ENCODE results near the gene DDX50. TPM values are rescaled to one million over a fixed set of nuclear protein-coding genes. Genes with fewer than 3 reads are reported as not detected.

DDX50 gene
- total RNA-seq, 4 donors from 2014 or later: 43.5 to 57.6 (median 50.3) TPM

DNA sequence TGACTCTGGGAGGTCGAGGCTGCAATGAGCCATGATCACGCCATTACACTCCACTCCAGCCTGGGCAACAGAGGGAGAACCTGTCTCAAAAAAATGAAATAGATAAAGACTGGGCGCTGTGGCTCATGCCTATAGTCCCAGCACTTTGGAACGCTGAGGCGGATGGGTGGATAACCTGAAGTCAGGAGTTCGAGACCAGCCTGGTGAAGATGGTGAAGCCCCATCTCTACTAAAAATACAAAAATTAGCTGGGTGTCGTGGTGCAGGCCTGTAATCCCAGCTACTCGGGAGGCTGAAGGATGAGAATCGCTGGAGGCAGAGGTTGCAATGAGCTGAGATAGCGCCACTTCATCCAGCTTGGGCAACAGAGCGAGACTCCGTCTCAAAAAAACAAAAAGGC, 53.8 kb downstream of the DDX50 start:
- TF ChIP-seq, protein P1, sequence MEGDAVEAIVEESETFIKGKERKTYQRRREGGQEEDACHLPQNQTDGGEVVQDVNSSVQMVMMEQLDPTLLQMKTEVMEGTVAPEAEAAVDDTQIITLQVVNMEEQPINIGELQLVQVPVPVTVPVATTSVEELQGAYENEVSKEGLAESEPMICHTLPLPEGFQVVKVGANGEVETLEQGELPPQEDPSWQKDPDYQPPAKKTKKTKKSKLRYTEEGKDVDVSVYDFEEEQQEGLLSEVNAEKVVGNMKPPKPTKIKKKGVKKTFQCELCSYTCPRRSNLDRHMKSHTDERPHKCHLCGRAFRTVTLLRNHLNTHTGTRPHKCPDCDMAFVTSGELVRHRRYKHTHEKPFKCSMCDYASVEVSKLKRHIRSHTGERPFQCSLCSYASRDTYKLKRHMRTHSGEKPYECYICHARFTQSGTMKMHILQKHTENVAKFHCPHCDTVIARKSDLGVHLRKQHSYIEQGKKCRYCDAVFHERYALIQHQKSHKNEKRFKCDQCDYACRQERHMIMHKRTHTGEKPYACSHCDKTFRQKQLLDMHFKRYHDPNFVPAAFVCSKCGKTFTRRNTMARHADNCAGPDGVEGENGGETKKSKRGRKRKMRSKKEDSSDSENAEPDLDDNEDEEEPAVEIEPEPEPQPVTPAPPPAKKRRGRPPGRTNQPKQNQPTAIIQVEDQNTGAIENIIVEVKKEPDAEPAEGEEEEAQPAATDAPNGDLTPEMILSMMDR (IDR thresholded peaks at IDR 0.05): no peak
- TF ChIP-seq POLR2A (IDR thresholded peaks at IDR 0.05): no peak
- TF ChIP-seq POLR2AphosphoS5 (IDR thresholded peaks at IDR 0.05): no peak
- TF ChIP-seq EP300 (IDR thresholded peaks at IDR 0.05): no peak
- Histone ChIP-seq H3K4me1 (peaks cover 2 to 35% (median 8%) of the 10 kb centered on the region in 3 donors), H3K36me3 (peaks cover 0 to 31% of the 10 kb centered on the region in 2 donors), H3K4me3 (peak overlapping the region in 1 of 2 donors; percentile 97), H3K9me3 (no peaks in the 10 kb centered on the region), H3K27ac (peak overlapping the region in 1 of 4 donors; percentile 95), H3K27me3 (no peaks in the 10 kb centered on the region)
- no peak for ATAC-seq
- WGBS, 2 donors (ENCODE audit: low coverage in 1 of 2): 89 to 90% methylated on average over 7 to 12 of the region's 12 CpGs

DNA sequence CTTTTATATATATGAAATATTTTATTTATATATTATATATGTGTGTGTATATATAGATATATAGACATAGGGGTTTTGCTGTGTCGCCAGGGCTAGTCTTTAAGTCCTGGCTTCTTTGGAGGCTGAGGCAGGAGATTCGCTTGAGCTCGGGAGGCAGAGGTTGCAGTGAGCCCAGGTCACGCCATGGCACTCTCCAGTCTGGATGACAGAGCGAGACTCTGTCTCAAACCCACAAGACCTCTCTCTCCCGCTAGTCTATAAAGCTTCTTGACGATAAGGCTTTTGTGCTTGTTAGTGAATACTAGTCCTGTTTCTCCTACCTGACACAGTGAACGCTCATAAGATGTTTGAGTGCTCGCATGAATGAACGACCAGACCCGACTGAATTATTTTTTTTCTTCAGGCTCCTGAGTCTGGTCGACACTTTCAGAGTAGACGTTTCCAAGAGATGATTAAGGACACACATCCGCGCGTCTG, 54.3 kb downstream of the DDX50 start:
- TF ChIP-seq POLR2AphosphoS5 (IDR thresholded peaks at IDR 0.05): no peak
- TF ChIP-seq, protein P1 (IDR thresholded peaks at IDR 0.05): no peak
- no peak for ATAC-seq
- Histone ChIP-seq H3K4me1 (peaks cover 2 to 35% (median 8%) of the 10 kb centered on the region in 3 donors), H3K27me3 (no peaks in the 10 kb centered on the region), H3K36me3 (peaks cover 0 to 31% of the 10 kb centered on the region in 2 donors), H3K4me3 (peak overlapping the region; percentile 79 to 97), H3K27ac (peak overlapping the region; percentile 69 to 95 (median 92)), H3K9me3 (no peaks in the 10 kb centered on the region)
- WGBS, 2 donors (ENCODE audit: low coverage in 1 of 2): 4 to 22% methylated on average over 8 to 16 of the region's 16 CpGs

DNA sequence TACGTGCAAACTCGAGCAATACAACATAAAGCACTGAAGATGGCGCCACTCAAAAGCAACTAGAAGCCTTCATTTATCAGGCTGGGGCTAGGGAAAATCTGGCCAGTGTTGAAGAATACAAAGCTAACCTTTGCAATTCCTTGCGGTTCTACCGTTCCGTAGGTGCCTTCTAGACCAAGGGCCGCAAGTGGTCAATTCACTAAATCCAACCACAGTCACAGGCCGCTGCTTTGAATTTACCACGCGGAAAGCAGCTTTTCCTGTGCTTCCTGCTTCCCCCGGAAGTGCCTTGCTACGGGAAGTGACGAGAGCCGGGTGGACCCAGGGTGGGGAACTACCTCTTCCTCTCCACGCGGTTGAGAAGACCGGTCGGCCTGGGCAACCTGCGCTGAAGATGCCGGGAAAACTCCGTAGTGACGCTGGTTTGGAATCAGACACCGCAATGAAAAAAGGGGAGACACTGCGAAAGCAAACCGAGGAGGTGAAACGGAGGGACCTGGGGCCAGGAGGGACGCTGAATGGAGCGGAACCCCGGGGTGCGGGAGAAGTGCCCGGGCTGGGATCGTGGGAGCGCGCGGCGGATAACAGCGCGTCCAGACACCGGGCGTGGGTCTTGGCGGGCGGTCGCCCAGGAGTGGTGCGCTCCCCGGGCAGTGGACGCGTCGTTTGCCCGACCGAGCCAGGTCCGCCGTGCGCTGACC, 54.9 kb downstream of the DDX50 start, which contains the start of gene DDX21:
DDX21 (plus strand) TSS at position 339 of the 701 bp plus-strand sequence; CDS start at position 395, 56 bp downstream.
- Histone ChIP-seq H3K27me3 (no peaks in the 10 kb centered on the region), H3K27ac (peak within 1 kb of the TSS; percentile 69 to 95 (median 92)), H3K9me3 (no peaks in the 10 kb centered on the region), H3K4me1 (peaks cover 2 to 36% (median 8%) of the 10 kb centered on the region in 3 donors), H3K36me3 (peaks cover 0 to 31% of the 10 kb centered on the region in 2 donors), H3K4me3 (peak within 1 kb of the TSS; percentile 79 to 97)
- TF ChIP-seq POLR2AphosphoS5 (IDR thresholded peaks at IDR 0.05) (peak; percentile 94), EP300 (IDR thresholded peaks at IDR 0.05) (no peak), POLR2A (IDR thresholded peaks at IDR 0.05) (peak; percentile 53 to 70)
- TF ChIP-seq, protein P1 (IDR thresholded peaks at IDR 0.05): peak; percentile 26 to 65 (median 53)
- WGBS, 2 donors (ENCODE audit: low coverage in 1 of 2): 0% methylated on average over 2 of the region's 53 CpGs
- peak; percentile 95 for ATAC-seq

DNA sequence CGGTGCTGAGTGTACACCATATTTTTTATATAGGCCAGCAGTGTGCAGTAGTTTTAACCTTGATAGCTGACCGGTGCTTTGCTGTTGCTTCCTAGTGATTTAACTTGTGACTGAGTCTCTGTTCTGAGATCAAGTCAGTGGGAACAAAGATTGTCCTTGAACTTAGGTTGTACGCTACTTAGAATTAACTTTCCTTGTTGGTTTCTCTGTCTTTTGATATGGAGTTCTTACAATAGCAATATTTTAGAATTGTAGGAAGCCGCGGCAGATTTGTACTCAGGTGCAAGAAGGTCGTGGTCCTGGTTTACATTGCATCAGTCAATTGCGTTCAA, 56.1 kb downstream of the DDX50 start:
- no peaks in the 10 kb centered on the region for H3K27me3 ChIP-seq
- H3K4me3 ChIP-seq: peak overlapping the region; percentile 79 to 97
- WGBS, 2 donors (ENCODE audit: low coverage in 1 of 2): 55 to 66% methylated on average over 7 of the region's 7 CpGs
- no peaks in the 10 kb centered on the region for H3K9me3 ChIP-seq
- peaks cover 2 to 41% (median 8%) of the 10 kb centered on the region in 3 donors for H3K4me1 ChIP-seq
- H3K36me3 ChIP-seq: peaks cover 0 to 34% of the 10 kb centered on the region in 2 donors
- H3K27ac ChIP-seq: peak overlapping the region in 3 of 4 donors; percentile 90 to 95 (median 95)
- TF ChIP-seq, protein P1 (IDR thresholded peaks at IDR 0.05): no peak
- TF ChIP-seq EP300 (IDR thresholded peaks at IDR 0.05) (no peak), POLR2AphosphoS5 (IDR thresholded peaks at IDR 0.05) (no peak), POLR2A (IDR thresholded peaks at IDR 0.05) (no peak)
- ATAC-seq: no peak

DNA sequence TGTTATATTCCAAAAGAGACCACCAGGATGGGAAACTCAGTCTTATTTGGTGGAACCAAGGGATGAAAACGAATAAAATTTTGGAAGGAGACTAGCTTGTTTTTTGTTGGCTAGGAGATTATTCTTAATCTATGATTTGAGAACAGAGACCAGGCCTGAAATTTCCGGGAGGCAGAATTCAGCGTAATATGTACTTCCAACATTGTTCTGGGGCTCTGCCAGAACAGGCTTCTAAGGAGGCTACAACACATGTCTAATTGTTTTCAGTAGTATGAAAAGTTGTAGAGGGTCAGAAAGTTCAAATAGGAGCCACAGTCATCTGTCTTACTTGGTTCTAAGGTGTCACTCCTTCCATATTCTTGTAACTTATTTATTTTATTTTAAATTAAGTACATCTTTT, 56.5 kb downstream of the DDX50 start:
- TF ChIP-seq EP300 (IDR thresholded peaks at IDR 0.05) (no peak), POLR2A (IDR thresholded peaks at IDR 0.05) (no peak), POLR2AphosphoS5 (IDR thresholded peaks at IDR 0.05) (no peak)
- TF ChIP-seq, protein P1 (IDR thresholded peaks at IDR 0.05): no peak
- no peaks in the 10 kb centered on the region for H3K27me3 ChIP-seq
- no peaks in the 10 kb centered on the region for H3K9me3 ChIP-seq
- H3K4me3 ChIP-seq: peak overlapping the region in 1 of 2 donors; percentile 97
- no peak overlapping the region for H3K27ac ChIP-seq
- WGBS, 2 donors (ENCODE audit: low coverage in 1 of 2): 56 to 71% methylated on average over 2 to 3 of the region's 3 CpGs
- no peak for ATAC-seq
- H3K4me1 ChIP-seq: peaks cover 2 to 41% (median 8%) of the 10 kb centered on the region in 3 donors
- H3K36me3 ChIP-seq: peaks cover 0 to 38% of the 10 kb centered on the region in 2 donors
